GM13977 (cell line): Measurements from ENCODE around the gene PGAP6.
"Not testable (repeated sequence)": the region's sequence is repeated elsewhere in the genome, so short reads cannot be mapped to it uniquely, and the experiment has no call there.

Source experiments
- DNase-seq: peaks from one replicate; pipeline ENCODE4 v3.0.0; 2012; ENCODE audit warnings: low spot score
- CTCF ChIP-seq: IDR thresholded peaks from 2 replicates; pipeline ENCODE4 v1.5.1; 2012; ENCODE audit warnings: mild to moderate bottlenecking, control low read depth; ENCODE audit not compliant: insufficient read depth; ENCODE audit errors: extremely low read depth, missing control alignments
- in situ Hi-C: fragments of 300-500 bp; cut with MboI; formaldehyde crosslinking; loops from one replicate; pipeline ENCODE4 v1.12.0; 2022; ENCODE audit warnings: low sequenced_read_pairs, low pct_unique_long_range_greater_than_20kb, mixed read lengths, inconsistent platforms; ENCODE audit not compliant: unreplicated experiment

PGAP6 gene

GRCh38 chr16:342455-343213, 39.1 kb downstream of the PGAP6 start:
- TF ChIP-seq CTCF, result no peak

GRCh38 chr16:341974-342336, 39.8 kb downstream of the PGAP6 start:
- in situ Hi-C loops, DNase-seq: not testable (repeated sequence)

More at GRCh38 chr16:342455-343213, 39.1 kb downstream of the PGAP6 start:
- no peak for DNase-seq
- in situ Hi-C loops, result no loop called here

DNA sequence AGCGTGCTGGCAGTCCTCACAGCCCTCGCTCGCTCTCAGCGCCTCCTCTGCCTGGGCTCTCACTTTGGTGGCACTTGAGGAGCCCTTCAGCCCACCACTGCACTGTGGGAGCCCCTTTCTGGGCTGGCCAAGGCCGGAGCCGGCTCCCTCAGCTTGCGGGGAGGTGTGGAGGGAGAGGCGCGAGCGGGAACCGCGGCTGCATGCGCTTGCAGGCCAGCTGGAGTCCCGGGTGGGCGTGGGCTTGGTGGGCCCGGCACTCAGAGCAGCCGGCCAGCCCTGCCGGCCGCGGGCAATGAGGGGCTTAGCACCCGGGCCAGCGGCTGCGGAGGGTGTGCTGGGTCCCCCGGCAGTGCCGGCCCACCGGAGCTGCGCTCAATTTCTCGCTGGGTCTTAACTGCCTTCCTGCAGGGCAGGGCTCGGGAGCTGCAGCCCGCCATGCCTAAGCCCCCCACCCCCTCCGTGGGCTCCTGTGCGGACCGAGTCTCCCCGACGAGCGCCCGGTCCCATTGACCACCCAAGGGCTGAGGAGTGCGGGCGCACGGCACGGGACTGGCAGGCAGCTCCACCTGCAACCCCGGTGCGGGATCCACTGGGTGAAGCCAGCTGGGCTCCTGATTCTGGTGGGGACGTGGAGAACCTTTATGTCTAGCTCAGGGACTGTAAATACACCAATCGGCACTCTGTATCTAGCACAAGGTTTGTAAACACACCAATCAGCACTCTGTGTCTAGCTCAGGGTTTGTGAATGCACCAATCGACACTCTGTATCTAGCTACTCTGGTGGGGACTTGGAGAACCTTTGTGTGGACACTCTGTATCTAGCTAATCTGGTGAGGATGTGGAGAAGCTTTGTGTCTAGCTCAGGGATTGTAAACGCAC, 40.4 kb downstream of the PGAP6 start:
- DNase-seq, in situ Hi-C loops: not testable (repeated sequence)

DNA sequence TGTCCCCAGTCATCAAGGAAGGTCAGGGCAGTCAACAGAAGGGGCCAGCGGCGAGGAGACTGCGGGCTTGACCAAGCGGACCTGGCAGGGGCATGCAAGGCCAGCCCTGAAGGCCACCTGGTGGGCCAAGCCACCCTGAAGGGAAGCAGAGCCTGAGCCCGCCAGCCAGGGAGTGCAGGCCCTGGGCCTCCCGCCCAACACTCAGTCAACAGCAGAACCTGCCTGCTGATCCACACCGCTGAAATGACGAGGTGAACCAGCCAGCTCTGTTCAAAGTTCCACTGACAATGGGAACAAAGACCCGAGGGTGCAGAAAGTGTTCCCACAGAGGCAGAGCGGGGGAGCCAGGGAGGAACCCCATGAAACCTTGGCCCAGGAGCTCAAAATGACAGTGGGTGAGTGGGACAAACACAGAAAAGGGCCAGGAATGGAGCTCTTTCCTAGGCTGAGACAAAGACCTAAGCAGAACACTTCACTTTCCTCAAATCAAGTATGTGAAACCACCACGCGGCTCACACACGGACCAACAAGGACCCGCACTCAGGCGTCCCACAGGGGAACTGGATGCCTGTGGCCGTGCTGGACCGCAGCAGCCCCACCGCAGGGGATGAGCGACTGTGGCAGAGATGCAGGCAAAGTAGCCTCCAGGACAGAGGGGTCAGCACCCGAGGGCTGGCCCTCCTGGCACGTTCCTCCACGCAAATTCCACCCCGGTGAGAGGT, 41.2 kb downstream of the PGAP6 start:
- no peak for TF ChIP-seq CTCF
- no peak for DNase-seq
- in situ Hi-C loops, result no loop called here

GRCh38 chr16:339680-340079, 42.1 kb downstream of the PGAP6 start:
- DNase-seq, result no peak
- in situ Hi-C loops, result no loop called here
- no peak for TF ChIP-seq CTCF

GRCh38 chr16:337975-338575, 43.7 kb downstream of the PGAP6 start:
- TF ChIP-seq CTCF, result no peak
- DNase-seq, result no peak
- in situ Hi-C loops, result no loop called here

GRCh38 chr16:337437-337836, 44.3 kb downstream of the PGAP6 start:
- no peak for TF ChIP-seq CTCF
- no peak for DNase-seq

More at GRCh38 chr16:337437-337836, 44.3 kb downstream of the PGAP6 start:
- in situ Hi-C loops, result no loop called here
